ENCODE data around the gene MOCS1. TPM values are rescaled to one million over a fixed set of nuclear protein-coding genes. Genes with fewer than 3 reads are reported as not detected.

Gene MOCS1
- total RNA-seq, 1 experiment from 2014 or later, result not detected

- H3K4me2 ChIP-seq, result no peak overlapping the region
- H3F3A ChIP-seq (ENCODE audit: insufficient read depth, low read depth), result no peaks in the 10 kb centered on the region
- intact Hi-C loops (cut with micrococcal nuclease; ENCODE audit: unreplicated experiment), result no loop called here
- no TSS peak for BruUV-seq (replicated peaks)
- H3K27ac ChIP-seq, result no peak overlapping the region
- no peak for DNase-seq
- H3K4me1 ChIP-seq (replicated peaks; ENCODE audit: insufficient read depth), result no peaks in the 10 kb centered on the region
- H3K36me3 ChIP-seq (ENCODE audit: low read depth), result no peaks in the 10 kb centered on the region
- no peak overlapping the region for H2AFZ ChIP-seq
- ChIA-PET CTCF (no interaction called here), POLR2A (ENCODE audit: unreplicated experiment) (no interaction called here)
- TF ChIP-seq EZH2 (IDR thresholded peaks at IDR 0.05; ENCODE audit: low read depth), result no peak
- no peak for TF ChIP-seq CTCF (conservative IDR thresholded peaks at IDR 0.05)
- H3K27me3 ChIP-seq (ENCODE audit: insufficient read depth, low read depth), result peaks cover 4% of the 10 kb centered on the region; the same call in 1 of the 2 replicates
- no peaks in the 10 kb centered on the region for H3K9me3 ChIP-seq (ENCODE audit: insufficient read depth, low read depth)
- H3K9me2 ChIP-seq (ENCODE audit: insufficient read depth), result no peaks in the 10 kb centered on the region
- no peaks in the 10 kb centered on the region for H3K79me2 ChIP-seq (ENCODE audit: low read depth)
- H4K20me1 ChIP-seq (ENCODE audit: insufficient read depth), result no peaks in the 10 kb centered on the region
- no peak overlapping the region for H3K4me3 ChIP-seq
Observed at GRCh38 chr6:39982720-39983119, 48.5 kb upstream of the MOCS1 start.

DNA sequence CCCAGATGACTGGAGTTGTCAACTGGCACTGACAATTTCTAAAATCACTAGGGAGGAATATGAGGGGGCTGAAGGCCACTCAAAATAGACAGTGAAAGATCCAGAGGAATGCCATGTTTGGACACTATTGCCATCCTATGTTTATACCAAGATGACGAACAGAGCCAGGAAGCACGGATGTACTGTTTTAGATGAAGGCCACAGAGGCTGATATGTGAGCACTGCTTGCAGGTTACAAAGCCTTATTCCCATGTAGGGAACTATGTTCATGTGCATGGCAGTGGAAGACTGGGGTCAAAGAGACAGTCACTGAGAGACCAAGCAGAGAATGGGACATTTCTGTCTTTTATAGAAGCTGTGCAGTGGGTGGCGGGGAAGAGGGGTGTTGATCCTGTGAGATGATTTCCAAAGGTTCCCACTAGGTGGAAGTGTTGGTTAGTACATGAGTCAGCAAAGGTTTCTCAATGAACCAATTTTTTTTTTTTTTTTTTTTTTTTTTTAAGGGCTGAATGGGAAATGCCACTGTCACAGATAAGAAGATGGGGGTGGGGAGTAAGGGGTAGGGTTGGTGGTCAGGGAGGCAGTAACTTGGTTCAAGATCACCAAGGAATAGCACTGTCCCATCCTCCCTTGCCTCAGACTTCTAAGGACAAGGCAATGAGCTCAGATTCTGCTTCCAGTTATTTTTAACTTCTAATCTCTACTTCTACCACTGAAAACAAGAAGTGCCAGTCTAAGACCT lies 46.7 kb upstream of the MOCS1 start:
- H3K27ac ChIP-seq, result no peak overlapping the region
- intact Hi-C loops (cut with micrococcal nuclease; ENCODE audit: unreplicated experiment), result no loop called here
- peak; percentile 12 to 41 for DNase-seq
- no peaks in the 10 kb centered on the region for H3K36me3 ChIP-seq (ENCODE audit: low read depth)
- CTCF ChIA-PET, result no interaction called here
- H4K20me1 ChIP-seq (ENCODE audit: insufficient read depth), result no peaks in the 10 kb centered on the region
- H3K27me3 ChIP-seq (ENCODE audit: insufficient read depth, low read depth), result peaks cover 4% of the 10 kb centered on the region; the same call in 1 of the 2 replicates
- TF ChIP-seq CTCF (conservative IDR thresholded peaks at IDR 0.05) (peak; percentile 63), EZH2 (IDR thresholded peaks at IDR 0.05; ENCODE audit: low read depth) (no peak)
- no peak overlapping the region for H3K4me2 ChIP-seq
- no peaks in the 10 kb centered on the region for H3K9me3 ChIP-seq (ENCODE audit: insufficient read depth, low read depth)
- H2AFZ ChIP-seq, result no peak overlapping the region
- H3K4me3 ChIP-seq, result no peak overlapping the region
- no peaks in the 10 kb centered on the region for H3K79me2 ChIP-seq (ENCODE audit: low read depth)
- POLR2A ChIA-PET (ENCODE audit: unreplicated experiment), result no interaction called here
- H3F3A ChIP-seq (ENCODE audit: insufficient read depth, low read depth), result no peaks in the 10 kb centered on the region
- no peaks in the 10 kb centered on the region for H3K9me2 ChIP-seq (ENCODE audit: insufficient read depth)
- H3K4me1 ChIP-seq (replicated peaks; ENCODE audit: insufficient read depth), result no peaks in the 10 kb centered on the region
- BruUV-seq (replicated peaks), result no TSS peak

DNA sequence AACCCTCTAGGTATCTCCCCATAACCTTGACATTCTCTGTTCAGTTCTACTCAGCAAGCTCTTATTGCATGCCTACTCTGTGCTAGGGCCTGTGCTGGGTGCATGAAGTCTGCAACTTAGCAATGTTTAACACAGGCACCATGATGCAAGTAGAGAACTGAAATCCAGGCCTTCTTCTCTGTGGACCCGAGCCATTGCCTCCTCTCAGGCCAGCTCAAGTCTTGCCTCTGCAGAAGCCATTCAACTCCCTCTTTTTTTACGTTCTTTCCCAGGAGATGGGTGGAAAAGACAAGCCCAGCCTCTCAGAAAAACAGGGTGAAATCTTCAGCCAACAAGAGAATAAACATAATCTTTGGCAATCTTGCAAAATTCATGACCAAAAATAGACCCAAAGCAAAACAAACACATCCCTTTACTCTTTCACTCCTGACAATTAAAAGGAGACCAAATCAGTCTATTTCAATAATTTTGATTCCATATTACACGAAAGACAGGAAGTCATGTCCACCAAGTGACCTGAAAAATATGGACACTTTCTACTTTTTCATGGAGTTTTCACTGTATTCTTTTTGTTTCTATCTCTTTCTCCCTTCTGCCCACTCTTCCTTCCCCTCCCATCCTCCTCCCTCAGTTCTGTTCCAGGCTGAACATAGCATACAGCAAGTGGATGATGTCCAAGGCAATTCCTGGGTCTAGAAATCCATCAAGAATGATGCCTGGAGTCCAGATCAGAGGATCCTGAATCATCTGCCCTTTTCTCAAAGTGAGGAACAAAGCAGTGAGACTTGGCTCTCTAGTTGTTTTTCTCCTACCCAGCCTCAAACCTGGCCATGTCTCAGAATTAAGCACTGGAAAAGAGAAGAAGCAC lies 45.4 kb upstream of the MOCS1 start:
- Histone ChIP-seq H4K20me1 (ENCODE audit: insufficient read depth) (no peaks in the 10 kb centered on the region), H3K9me3 (ENCODE audit: insufficient read depth, low read depth) (no peaks in the 10 kb centered on the region), H3F3A (ENCODE audit: insufficient read depth, low read depth) (no peaks in the 10 kb centered on the region), H3K9me2 (ENCODE audit: insufficient read depth) (no peaks in the 10 kb centered on the region), H3K4me3 (no peak overlapping the region), H3K27ac (no peak overlapping the region), H3K27me3 (ENCODE audit: insufficient read depth, low read depth) (peaks cover 4% of the 10 kb centered on the region; the same call in 1 of the 2 replicates), H2AFZ (no peak overlapping the region), H3K4me1 (replicated peaks; ENCODE audit: insufficient read depth) (no peaks in the 10 kb centered on the region), H3K79me2 (ENCODE audit: low read depth) (no peaks in the 10 kb centered on the region), H3K4me2 (no peak overlapping the region), H3K36me3 (ENCODE audit: low read depth) (no peaks in the 10 kb centered on the region)
- POLR2A ChIA-PET (ENCODE audit: unreplicated experiment), result no interaction called here
- BruUV-seq (replicated peaks), result no TSS peak
- no peak for TF ChIP-seq EZH2 (IDR thresholded peaks at IDR 0.05; ENCODE audit: low read depth)
- no peak for TF ChIP-seq CTCF (conservative IDR thresholded peaks at IDR 0.05)
- CTCF ChIA-PET, result no interaction called here
- intact Hi-C loops (cut with micrococcal nuclease; ENCODE audit: unreplicated experiment), result no loop called here
- no peak for DNase-seq
